Fibroblast of villous mesenchyme (primary cell): ENCODE measurements around the gene FOXO1. TPM values are rescaled to one million over a fixed set of nuclear protein-coding genes. Genes with fewer than 3 reads are reported as not detected.

ENCODE experiments used
- DNase-seq: peaks from one replicate; pipeline ENCODE4 v3.0.0-alpha.2; 2010; ENCODE audit warnings: low read depth
- H3K4me3 ChIP-seq: 2 replicates; pipeline ENCODE4 v1.5.1; 2011; ENCODE audit warnings: low read depth, mild to moderate bottlenecking, low read length
- CTCF ChIP-seq: IDR thresholded peaks from 2 replicates; pipeline ENCODE4 v1.5.1; 2012; ENCODE audit warnings: low read depth, mild to moderate bottlenecking, low read length; ENCODE audit not compliant: insufficient read depth
- total RNA-seq: library from RNA; depleted of rRNA; stranded (reverse); fragments of >200 nt; gene quantifications from 2 replicates; pipeline ENCODE4 v1.2.3, GENCODE V29; 2012

The FOXO1 gene
- total RNA-seq, 1 donor, result 9.5 TPM

- TF ChIP-seq CTCF, result no peak
- no peak for DNase-seq
- no peak overlapping the region for H3K4me3 ChIP-seq
Observed at GRCh38 chr13:40600149-40600751, 66.2 kb downstream of the FOXO1 start.

GRCh38 chr13:40599747-40600146 lies 66.7 kb downstream of the FOXO1 start:
- H3K4me3 ChIP-seq, result no peak overlapping the region
- TF ChIP-seq CTCF, result no peak
- DNase-seq, result no peak

- no peak overlapping the region for H3K4me3 ChIP-seq
- no peak for TF ChIP-seq CTCF
- DNase-seq, result no peak
Observed at GRCh38 chr13:40599124-40599523, 67.3 kb downstream of the FOXO1 start.

- DNase-seq, result no peak
- no peak for TF ChIP-seq CTCF
- no peak overlapping the region for H3K4me3 ChIP-seq
Observed at GRCh38 chr13:40598569-40598968, 67.9 kb downstream of the FOXO1 start.

- H3K4me3 ChIP-seq, result no peak overlapping the region
- no peak for TF ChIP-seq CTCF
- DNase-seq, result no peak
Observed at GRCh38 chr13:40597735-40598365, 68.6 kb downstream of the FOXO1 start.

- TF ChIP-seq CTCF, result no peak
- no peak overlapping the region for H3K4me3 ChIP-seq
- DNase-seq, result no peak
Observed at GRCh38 chr13:40596484-40596883, 70.0 kb downstream of the FOXO1 start.

GRCh38 chr13:40595693-40596092 lies 70.7 kb downstream of the FOXO1 start:
- H3K4me3 ChIP-seq, result no peak overlapping the region
- peak; percentile 44 for DNase-seq
- TF ChIP-seq CTCF, result no peak
